ENCODE data around the gene FSTL4. TPM values are rescaled to one million over a fixed set of nuclear protein-coding genes. Genes with fewer than 3 reads are reported as not detected.

FSTL4 gene
- total RNA-seq, 2 experiments from 2014 or later, result 0.36 TPM; not detected in 1

- H3K4me3 Mint-ChIP-seq, result no peak overlapping the region
- H3K27ac Mint-ChIP-seq, result no peak overlapping the region
- intact Hi-C loops (cut with micrococcal nuclease), result loop anchor here (10.0 kb wide), 1 partner anchor 89 kb away; no protein-coding TSS in a partner anchor
- ChIA-PET CTCF (interaction anchor here (1.5 to 1.6 kb wide), 2 partner anchors 58 to 253 kb away, joined by 3 to 4 read pairs; no protein-coding TSS in a partner anchor), POLR2A (no interaction called here)
- no peaks in the 10 kb centered on the region for H3K4me1 Mint-ChIP-seq (ENCODE audit: low read depth)
- peaks cover 6% of the 10 kb centered on the region for H3K27me3 Mint-ChIP-seq
- H3K36me3 Mint-ChIP-seq, result no peaks in the 10 kb centered on the region
- no peak for DNase-seq
- no peaks in the 10 kb centered on the region for H3K9me3 Mint-ChIP-seq
Observed at GRCh38 chr5:133365738-133366137, 246.6 kb downstream of the FSTL4 start.

GRCh38 chr5:133364936-133365707 is 247.2 kb downstream of the FSTL4 start:
- intact Hi-C loops (cut with micrococcal nuclease), result loop anchor here (10.0 kb wide), 1 partner anchor 90 kb away; no protein-coding TSS in a partner anchor
- CTCF ChIA-PET, result interaction anchor here (1.5 to 1.6 kb wide), 2 partner anchors 59 to 252 kb away, joined by 3 to 4 read pairs; no protein-coding TSS in a partner anchor
- H3K36me3 Mint-ChIP-seq, result no peaks in the 10 kb centered on the region
- DNase-seq, result no peak
- no peaks in the 10 kb centered on the region for H3K4me1 Mint-ChIP-seq (ENCODE audit: low read depth)
- POLR2A ChIA-PET, result no interaction called here
- H3K27me3 Mint-ChIP-seq, result peaks cover 2% of the 10 kb centered on the region
- no peak overlapping the region for H3K27ac Mint-ChIP-seq
- H3K9me3 Mint-ChIP-seq, result no peaks in the 10 kb centered on the region
- H3K4me3 Mint-ChIP-seq, result no peak overlapping the region

- DNase-seq, result no peak
- Mint-ChIP-seq H3K27ac (no peak overlapping the region), H3K4me1 (ENCODE audit: low read depth) (no peaks in the 10 kb centered on the region), H3K36me3 (no peaks in the 10 kb centered on the region), H3K9me3 (no peaks in the 10 kb centered on the region), H3K4me3 (no peak overlapping the region), H3K27me3 (no peaks in the 10 kb centered on the region)
- intact Hi-C loops (cut with micrococcal nuclease), result loop anchor here (10.0 kb wide), 1 partner anchor 91 kb away; no protein-coding TSS in a partner anchor
- POLR2A ChIA-PET, result interaction anchor here (0.6 kb wide), 1 partner anchor 273 kb away, joined by 3 read pairs; no protein-coding TSS in a partner anchor
- CTCF ChIA-PET, result interaction anchor here (1.0 kb wide), 1 partner anchor 59 kb away, joined by 3 read pairs; no protein-coding TSS in a partner anchor
Observed at GRCh38 chr5:133363807-133364587, 248.3 kb downstream of the FSTL4 start.

- H3K4me3 Mint-ChIP-seq, result no peak overlapping the region
- no peaks in the 10 kb centered on the region for H3K27me3 Mint-ChIP-seq
- no peak overlapping the region for H3K27ac Mint-ChIP-seq
- CTCF ChIA-PET, result no interaction called here
- POLR2A ChIA-PET, result no interaction called here
- DNase-seq, result no peak
- H3K36me3 Mint-ChIP-seq, result no peaks in the 10 kb centered on the region
- H3K4me1 Mint-ChIP-seq (ENCODE audit: low read depth), result no peaks in the 10 kb centered on the region
- H3K9me3 Mint-ChIP-seq, result no peaks in the 10 kb centered on the region
- intact Hi-C loops (cut with micrococcal nuclease), result loop anchor here (10.0 kb wide), 1 partner anchor 92 kb away; no protein-coding TSS in a partner anchor
Observed at GRCh38 chr5:133362438-133362837, 249.9 kb downstream of the FSTL4 start.

- CTCF ChIA-PET, result no interaction called here
Observed at GRCh38 chr5:133361922-133362321, 250.4 kb downstream of the FSTL4 start.

GRCh38 chr5:133360693-133361472 is 251.5 kb downstream of the FSTL4 start:
- H3K4me3 Mint-ChIP-seq, result no peak overlapping the region
- ChIA-PET POLR2A (no interaction called here), CTCF (no interaction called here)
- H3K36me3 Mint-ChIP-seq, result no peaks in the 10 kb centered on the region
- no peak overlapping the region for H3K27ac Mint-ChIP-seq
- no peaks in the 10 kb centered on the region for H3K4me1 Mint-ChIP-seq (ENCODE audit: low read depth)
- DNase-seq, result no peak
- no peaks in the 10 kb centered on the region for H3K9me3 Mint-ChIP-seq
- H3K27me3 Mint-ChIP-seq, result no peaks in the 10 kb centered on the region
- intact Hi-C loops (cut with micrococcal nuclease), result loop anchor here (10.0 kb wide), 1 partner anchor 94 kb away; no protein-coding TSS in a partner anchor

More at GRCh38 chr5:133361922-133362321, 250.4 kb downstream of the FSTL4 start:
- intact Hi-C loops (cut with micrococcal nuclease), result loop anchor here (10.0 kb wide), 1 partner anchor 93 kb away; no protein-coding TSS in a partner anchor
- no peak overlapping the region for H3K27ac Mint-ChIP-seq
- no peaks in the 10 kb centered on the region for H3K4me1 Mint-ChIP-seq (ENCODE audit: low read depth)
- no peaks in the 10 kb centered on the region for H3K9me3 Mint-ChIP-seq
- no peak for DNase-seq
- H3K4me3 Mint-ChIP-seq, result no peak overlapping the region
- no peaks in the 10 kb centered on the region for H3K27me3 Mint-ChIP-seq
- POLR2A ChIA-PET, result no interaction called here
- no peaks in the 10 kb centered on the region for H3K36me3 Mint-ChIP-seq

GRCh38 chr5:133359861-133360260 is 252.5 kb downstream of the FSTL4 start:
- no peaks in the 10 kb centered on the region for H3K27me3 Mint-ChIP-seq
- H3K9me3 Mint-ChIP-seq, result no peaks in the 10 kb centered on the region
- DNase-seq, result no peak
- no peak overlapping the region for H3K27ac Mint-ChIP-seq
- CTCF ChIA-PET, result interaction anchor here (0.6 kb wide), 1 partner anchor 942 kb away, joined by 3 read pairs; no protein-coding TSS in a partner anchor
- intact Hi-C loops (cut with micrococcal nuclease), result loop anchor here (10.0 kb wide), 1 partner anchor 95 kb away; no protein-coding TSS in a partner anchor
- H3K4me3 Mint-ChIP-seq, result no peak overlapping the region
- no peaks in the 10 kb centered on the region for H3K36me3 Mint-ChIP-seq
- no peaks in the 10 kb centered on the region for H3K4me1 Mint-ChIP-seq (ENCODE audit: low read depth)
- POLR2A ChIA-PET, result no interaction called here

- no peak overlapping the region for H3K4me3 Mint-ChIP-seq
- ChIA-PET POLR2A (no interaction called here), CTCF (no interaction called here)
- no peaks in the 10 kb centered on the region for H3K9me3 Mint-ChIP-seq
- intact Hi-C loops (cut with micrococcal nuclease), result no loop called here
- no peak for DNase-seq
- H3K27me3 Mint-ChIP-seq, result no peaks in the 10 kb centered on the region
- H3K27ac Mint-ChIP-seq, result no peak overlapping the region
- H3K36me3 Mint-ChIP-seq, result no peaks in the 10 kb centered on the region
- H3K4me1 Mint-ChIP-seq (ENCODE audit: low read depth), result no peaks in the 10 kb centered on the region
Observed at GRCh38 chr5:133358271-133358670, 254.1 kb downstream of the FSTL4 start.

- no peaks in the 10 kb centered on the region for H3K4me1 Mint-ChIP-seq (ENCODE audit: low read depth)
- H3K9me3 Mint-ChIP-seq, result no peaks in the 10 kb centered on the region
- POLR2A ChIA-PET, result no interaction called here
- no peak for DNase-seq
- no peaks in the 10 kb centered on the region for H3K27me3 Mint-ChIP-seq
- CTCF ChIA-PET, result no interaction called here
- intact Hi-C loops (cut with micrococcal nuclease), result no loop called here
- H3K4me3 Mint-ChIP-seq, result no peak overlapping the region
- H3K27ac Mint-ChIP-seq, result no peak overlapping the region
- no peaks in the 10 kb centered on the region for H3K36me3 Mint-ChIP-seq
Observed at GRCh38 chr5:133357758-133358157, 254.6 kb downstream of the FSTL4 start.

GRCh38 chr5:133356984-133357421 is 255.3 kb downstream of the FSTL4 start:
- no peaks in the 10 kb centered on the region for H3K9me3 Mint-ChIP-seq
- no peak overlapping the region for H3K27ac Mint-ChIP-seq
- DNase-seq, result no peak
- ChIA-PET POLR2A (no interaction called here), CTCF (no interaction called here)
- intact Hi-C loops (cut with micrococcal nuclease), result no loop called here
- H3K4me3 Mint-ChIP-seq, result no peak overlapping the region
- H3K27me3 Mint-ChIP-seq, result no peaks in the 10 kb centered on the region
- H3K4me1 Mint-ChIP-seq (ENCODE audit: low read depth), result no peaks in the 10 kb centered on the region
- H3K36me3 Mint-ChIP-seq, result no peaks in the 10 kb centered on the region

GRCh38 chr5:133356396-133356983 is 255.9 kb downstream of the FSTL4 start:
- Mint-ChIP-seq H3K4me1 (ENCODE audit: low read depth) (no peaks in the 10 kb centered on the region), H3K36me3 (no peaks in the 10 kb centered on the region), H3K27ac (no peak overlapping the region), H3K4me3 (no peak overlapping the region), H3K9me3 (no peaks in the 10 kb centered on the region), H3K27me3 (no peaks in the 10 kb centered on the region)
- ChIA-PET CTCF (no interaction called here), POLR2A (no interaction called here)
- intact Hi-C loops (cut with micrococcal nuclease), result no loop called here
- no peak for DNase-seq

All from activated CD4-positive, alpha-beta memory T cell treated with anti-CD3 and anti-CD28 coated beads for 36 hours (primary cell).